BLaER1 (cell line): Measurements from ENCODE around the gene UBE2L5.
"Not testable (repeated sequence)": the region's sequence is repeated elsewhere in the genome, so short reads cannot be mapped to it uniquely, and the experiment has no call there.

Experiments used
- H3K27ac ChIP-seq: shearing (Covaris generic); formaldehyde crosslinking; 2 replicates; pipeline ENCODE4 v1.8.1; 2022
- H3K27me3 ChIP-seq: shearing (Covaris generic); formaldehyde crosslinking; 2 replicates; pipeline ENCODE4 v1.8.1; 2022
- H3K36me3 ChIP-seq: shearing (Covaris generic); formaldehyde crosslinking; 2 replicates; pipeline ENCODE4 v1.8.1; 2022
- H3K4me1 ChIP-seq: shearing (Covaris generic); formaldehyde crosslinking; 2 replicates; pipeline ENCODE4 v1.8.1; 2022
- H3K4me2 ChIP-seq: shearing (Covaris generic); formaldehyde crosslinking; 2 replicates; pipeline ENCODE4 v1.8.1; 2022
- H3K4me3 ChIP-seq: shearing (Covaris generic); formaldehyde crosslinking; 2 replicates; pipeline ENCODE4 v1.8.1; 2022
- H3K9ac ChIP-seq: shearing (Covaris generic); formaldehyde crosslinking; 2 replicates; pipeline ENCODE4 v1.8.1; 2022
- H3K9me3 ChIP-seq: shearing (Covaris generic); formaldehyde crosslinking; 2 replicates; pipeline ENCODE4 v1.8.1; 2022
- H4K20me1 ChIP-seq: shearing (Covaris generic); formaldehyde crosslinking; 2 replicates; pipeline ENCODE4 v1.8.1; 2022
- Cebpa-rat ChIP-seq: shearing (Covaris generic); IDR thresholded peaks from 2 replicates; pipeline ENCODE4 v1.8.1; 2022

The UBE2L5 gene

GRCh38 chr13:30435911-30436451 lies 13.7 kb downstream of the UBE2L5 start:
- no peak for TF ChIP-seq Cebpa-rat

GRCh38 chr13:30437177-30437576 lies 14.9 kb downstream of the UBE2L5 start:
- no peak overlapping the region for H3K4me2 ChIP-seq
- H3K4me3 ChIP-seq: no peak overlapping the region
- H3K9ac ChIP-seq: no peak overlapping the region
- H3K36me3 ChIP-seq: no peaks in the 10 kb centered on the region
- no peak overlapping the region for H3K27ac ChIP-seq
- no peaks in the 10 kb centered on the region for H4K20me1 ChIP-seq
- no peak for TF ChIP-seq Cebpa-rat
- H3K4me1 ChIP-seq: peaks cover 24% of the 10 kb centered on the region
- H3K9me3 ChIP-seq: peaks cover 13% of the 10 kb centered on the region; the same call in 1 of the 2 replicates
- H3K27me3 ChIP-seq: no peaks in the 10 kb centered on the region

More at GRCh38 chr13:30435911-30436451, 13.7 kb downstream of the UBE2L5 start:
- Histone ChIP-seq H3K9ac (no peak overlapping the region), H3K27ac (no peak overlapping the region), H3K4me2 (no peak overlapping the region), H3K4me1 (peaks cover 20% of the 10 kb centered on the region), H3K9me3 (peaks cover 5% of the 10 kb centered on the region; the same call in 1 of the 2 replicates), H3K4me3 (no peak overlapping the region), H3K27me3 (no peaks in the 10 kb centered on the region), H4K20me1 (no peaks in the 10 kb centered on the region), H3K36me3 (no peaks in the 10 kb centered on the region)

GRCh38 chr13:30438286-30438685 lies 16.0 kb downstream of the UBE2L5 start:
- no peaks in the 10 kb centered on the region for H3K36me3 ChIP-seq
- H3K4me1 ChIP-seq: peaks cover 35% of the 10 kb centered on the region
- H3K27me3 ChIP-seq: no peaks in the 10 kb centered on the region
- no peak overlapping the region; the same call in 1 of the 2 replicates for H3K4me2 ChIP-seq
- no peaks in the 10 kb centered on the region for H4K20me1 ChIP-seq
- no peak overlapping the region for H3K9ac ChIP-seq
- no peak for TF ChIP-seq Cebpa-rat
- H3K4me3 ChIP-seq: no peak overlapping the region
- no peak overlapping the region for H3K27ac ChIP-seq
- H3K9me3 ChIP-seq: peaks cover 13% of the 10 kb centered on the region; the same call in 1 of the 2 replicates

GRCh38 chr13:30440910-30441703 lies 18.8 kb downstream of the UBE2L5 start:
- no peaks in the 10 kb centered on the region for H4K20me1 ChIP-seq
- no peak for TF ChIP-seq Cebpa-rat
- H3K27me3 ChIP-seq: no peaks in the 10 kb centered on the region
- H3K9me3 ChIP-seq: peaks cover 13% of the 10 kb centered on the region; the same call in 1 of the 2 replicates
- no peak overlapping the region for H3K9ac ChIP-seq
- peak overlapping the region; percentile 96 for H3K4me2 ChIP-seq
- no peak overlapping the region for H3K4me3 ChIP-seq
- H3K36me3 ChIP-seq: no peaks in the 10 kb centered on the region
- H3K4me1 ChIP-seq: peaks cover 56% of the 10 kb centered on the region
- H3K27ac ChIP-seq: no peak overlapping the region; the same call in 1 of the 2 replicates

GRCh38 chr13:30442926-30443325 lies 20.6 kb downstream of the UBE2L5 start:
- no peaks in the 10 kb centered on the region for H3K27me3 ChIP-seq
- H4K20me1 ChIP-seq: no peaks in the 10 kb centered on the region
- no peak for TF ChIP-seq Cebpa-rat
- peaks cover 73% of the 10 kb centered on the region for H3K4me1 ChIP-seq
- no peak overlapping the region for H3K4me3 ChIP-seq
- H3K9ac ChIP-seq: peak overlapping the region; percentile 89; the same call in 1 of the 2 replicates
- peak overlapping the region; percentile 96 for H3K4me2 ChIP-seq
- H3K27ac ChIP-seq: peak overlapping the region; percentile 97
- H3K36me3 ChIP-seq: no peaks in the 10 kb centered on the region
- peaks cover 13% of the 10 kb centered on the region; the same call in 1 of the 2 replicates for H3K9me3 ChIP-seq

GRCh38 chr13:30443491-30443890 lies 21.2 kb downstream of the UBE2L5 start:
- not testable (repeated sequence) for H3K36me3 ChIP-seq, H4K20me1 ChIP-seq, H3K27me3 ChIP-seq
- peaks cover 74% of the 10 kb centered on the region for H3K4me1 ChIP-seq
- peak overlapping the region; percentile 71 for H3K4me3 ChIP-seq
- peak overlapping the region; percentile 96 for H3K4me2 ChIP-seq
- H3K9ac ChIP-seq: peak overlapping the region; percentile 89; the same call in 1 of the 2 replicates
- peaks cover 13% of the 10 kb centered on the region; the same call in 1 of the 2 replicates for H3K9me3 ChIP-seq
- H3K27ac ChIP-seq: peak overlapping the region; percentile 97

GRCh38 chr13:30443957-30444404 lies 21.7 kb downstream of the UBE2L5 start:
- H3K27ac ChIP-seq: peak overlapping the region; percentile 97
- H3K9ac ChIP-seq: peak overlapping the region; percentile 89
- peaks cover 77% of the 10 kb centered on the region for H3K4me1 ChIP-seq
- no peak for TF ChIP-seq Cebpa-rat
- peaks cover 13% of the 10 kb centered on the region; the same call in 1 of the 2 replicates for H3K9me3 ChIP-seq
- peak overlapping the region; percentile 96 for H3K4me2 ChIP-seq
- H3K27me3 ChIP-seq: no peaks in the 10 kb centered on the region
- H3K4me3 ChIP-seq: peak overlapping the region; percentile 71
- peaks cover 1% of the 10 kb centered on the region for H3K36me3 ChIP-seq
- H4K20me1 ChIP-seq: no peaks in the 10 kb centered on the region

GRCh38 chr13:30446126-30446500 lies 23.8 kb downstream of the UBE2L5 start:
- Histone ChIP-seq H3K27ac (peak overlapping the region; percentile 97), H3K27me3 (no peaks in the 10 kb centered on the region), H3K4me2 (peak overlapping the region; percentile 96), H3K4me1 (peaks cover 73% of the 10 kb centered on the region), H4K20me1 (no peaks in the 10 kb centered on the region), H3K9ac (peak overlapping the region; percentile 89), H3K9me3 (0 out of 2 replicates have a peak, but pooled peaks cover 8% of the 10 kb centered on the region), H3K4me3 (peak overlapping the region; percentile 71), H3K36me3 (peaks cover 14% of the 10 kb centered on the region)
- TF ChIP-seq Cebpa-rat: no peak

GRCh38 chr13:30448441-30448840 lies 26.1 kb downstream of the UBE2L5 start:
- H4K20me1 ChIP-seq: no peaks in the 10 kb centered on the region
- H3K27ac ChIP-seq: peak overlapping the region; percentile 28; the same call in 1 of the 2 replicates
- H3K4me1 ChIP-seq: peaks cover 55% of the 10 kb centered on the region

GRCh38 chr13:30450066-30450465 lies 27.8 kb downstream of the UBE2L5 start:
- Histone ChIP-seq H3K4me2 (no peak overlapping the region), H3K4me1 (peaks cover 52% of the 10 kb centered on the region), H3K4me3 (no peak overlapping the region), H3K9me3 (no peaks in the 10 kb centered on the region), H3K27me3 (no peaks in the 10 kb centered on the region), H3K9ac (no peak overlapping the region), H3K27ac (no peak overlapping the region), H3K36me3 (peaks cover 14% of the 10 kb centered on the region), H4K20me1 (no peaks in the 10 kb centered on the region)
- no peak for TF ChIP-seq Cebpa-rat

More at GRCh38 chr13:30448441-30448840, 26.1 kb downstream of the UBE2L5 start:
- Histone ChIP-seq H3K9me3 (no peaks in the 10 kb centered on the region), H3K4me3 (no peak overlapping the region), H3K36me3 (peaks cover 14% of the 10 kb centered on the region), H3K27me3 (no peaks in the 10 kb centered on the region), H3K9ac (no peak overlapping the region), H3K4me2 (peak overlapping the region; percentile 96)
- TF ChIP-seq Cebpa-rat: no peak

GRCh38 chr13:30451476-30451875 lies 29.2 kb downstream of the UBE2L5 start:
- H3K4me3 ChIP-seq, H3K27ac ChIP-seq, H3K4me2 ChIP-seq, H4K20me1 ChIP-seq, H3K9ac ChIP-seq, H3K27me3 ChIP-seq, H3K9me3 ChIP-seq: not testable (repeated sequence)
- H3K36me3 ChIP-seq: peaks cover 14% of the 10 kb centered on the region
- H3K4me1 ChIP-seq: peaks cover 53% of the 10 kb centered on the region
